ENCODE results near the gene GRAMD2B.
"Not testable (repeated sequence)": the region's sequence is repeated elsewhere in the genome, so short reads cannot be mapped to it uniquely, and the experiment has no call there.

GRAMD2B gene, protein sequence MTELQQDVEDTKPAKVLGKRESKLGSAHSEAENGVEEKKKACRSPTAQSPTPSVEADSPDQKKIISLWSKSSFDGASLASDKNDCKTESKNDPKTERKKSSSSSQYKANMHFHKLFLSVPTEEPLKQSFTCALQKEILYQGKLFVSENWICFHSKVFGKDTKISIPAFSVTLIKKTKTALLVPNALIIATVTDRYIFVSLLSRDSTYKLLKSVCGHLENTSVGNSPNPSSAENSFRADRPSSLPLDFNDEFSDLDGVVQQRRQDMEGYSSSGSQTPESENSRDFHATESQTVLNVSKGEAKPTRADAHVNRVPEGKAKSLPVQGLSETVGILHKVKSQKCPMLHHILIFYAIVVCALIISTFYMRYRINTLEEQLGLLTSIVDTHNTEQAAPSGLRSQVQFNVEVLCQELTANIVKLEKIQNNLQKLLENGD

DNA sequence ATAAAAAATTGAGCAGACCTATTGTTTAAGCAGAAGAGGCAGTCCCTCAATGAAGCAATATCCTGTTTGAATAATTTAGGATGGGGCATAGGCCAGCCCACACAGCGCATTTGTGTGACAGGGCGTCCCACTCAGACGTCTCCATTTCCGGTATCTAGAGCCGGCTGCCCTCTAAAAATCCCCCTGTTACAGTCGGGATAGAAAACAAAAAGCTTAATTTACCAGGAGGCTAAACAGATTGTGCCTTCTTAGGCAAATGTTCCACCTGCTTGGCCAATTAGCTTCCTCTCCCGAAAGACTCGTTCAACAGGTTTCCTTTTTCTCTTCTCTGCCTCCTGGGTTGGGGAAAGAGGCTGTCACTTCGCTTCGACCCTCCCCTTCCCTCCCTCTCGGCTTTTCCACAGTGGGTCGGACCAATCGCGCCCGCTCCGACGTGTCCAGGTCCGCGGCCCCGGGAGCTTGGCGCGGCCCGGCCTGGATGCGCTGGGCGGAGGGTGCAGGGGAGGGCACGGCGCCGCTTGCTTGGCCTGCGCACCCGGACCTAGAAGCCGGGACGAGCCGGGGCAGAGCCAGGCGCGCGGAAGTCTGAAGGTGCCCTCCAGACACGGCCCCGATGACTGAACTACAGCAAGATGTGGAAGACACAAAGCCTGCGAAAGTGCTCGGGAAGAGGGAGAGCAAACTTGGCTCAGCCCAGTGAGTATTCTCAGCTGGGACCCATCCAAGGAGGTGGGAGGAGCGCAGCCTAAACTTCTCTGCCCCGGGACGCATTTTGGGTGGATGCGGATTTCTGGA, at the start of gene GRAMD2B:
TSS of gene GRAMD2B (plus strand) at position 416 of the 795 bp plus-strand sequence. CDS start at position 614, 198 bp downstream.
- Histone ChIP-seq H3K9me3 (ENCODE audit: low read length) (no peaks in the 10 kb centered on the region), H3K4me1 (ENCODE audit: insufficient read depth, low read length) (peaks cover 6% of the 10 kb centered on the region), H3K27ac (ENCODE audit: low read depth, low read length) (peak within 1 kb of the TSS; percentile 95), H3K9ac (ENCODE audit: low read length) (peak within 1 kb of the TSS; percentile 81), H3K27me3 (ENCODE audit: control insufficient read depth in 1 of 2, insufficient read depth in 2 of 2, low read length in 2 of 2) (no peaks in the 10 kb centered on the region), H3K4me3 (ENCODE audit: low read depth in 1 of 2, low read length in 2 of 2) (peak within 1 kb of the TSS; percentile 62 to 82), H3K36me3 (ENCODE audit: insufficient read depth, low read length) (no peaks in the 10 kb centered on the region)

DNA sequence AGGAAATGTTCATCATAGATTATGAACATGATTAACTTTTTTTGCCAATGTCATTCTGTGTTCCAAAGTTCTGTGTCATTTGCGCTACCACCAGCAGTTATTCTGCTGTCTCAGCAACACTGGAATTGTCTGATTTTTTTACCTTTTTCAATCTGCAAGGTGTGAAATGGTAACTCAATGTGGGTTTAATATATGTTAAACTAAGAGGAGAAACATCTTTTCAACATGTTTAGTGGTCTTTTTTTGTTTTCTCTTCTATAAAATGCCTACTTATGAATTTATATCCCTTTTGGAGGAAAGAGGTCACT, 49.1 kb upstream of the GRAMD2B start:
- H3K36me3 ChIP-seq (ENCODE audit: insufficient read depth, low read length): no peaks in the 10 kb centered on the region
- no peaks in the 10 kb centered on the region for H3K27me3 ChIP-seq (ENCODE audit: control insufficient read depth in 1 of 2, insufficient read depth in 2 of 2, low read length in 2 of 2)
- peaks cover 16% of the 10 kb centered on the region for H3K4me1 ChIP-seq (ENCODE audit: insufficient read depth, low read length)
- no peak overlapping the region for H3K4me3 ChIP-seq (ENCODE audit: low read depth in 1 of 2, low read length in 2 of 2)
- no peaks in the 10 kb centered on the region for H3K9me3 ChIP-seq (ENCODE audit: low read length)
- no peak overlapping the region for H3K27ac ChIP-seq (ENCODE audit: low read depth, low read length)
- H3K9ac ChIP-seq (ENCODE audit: low read length): no peak overlapping the region

DNA sequence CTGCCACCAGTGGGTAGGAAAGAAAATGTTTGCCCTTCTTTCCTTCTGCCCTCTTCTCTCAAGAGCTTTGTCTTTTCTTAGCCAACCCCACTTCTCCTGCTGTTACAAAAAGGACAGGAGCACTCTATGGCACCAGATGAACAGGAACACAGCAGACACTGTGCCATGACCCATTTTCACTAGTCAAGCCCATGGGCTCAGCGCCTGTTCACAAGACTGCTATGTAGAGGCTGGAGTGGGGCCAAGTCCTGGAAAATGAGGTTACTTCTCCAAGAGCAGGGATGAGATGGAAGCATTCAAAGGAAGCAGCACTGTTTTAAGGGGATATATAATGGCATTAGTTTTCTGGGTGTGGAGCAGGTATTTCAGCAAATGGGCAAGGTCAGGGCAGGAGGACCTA, 46.8 kb upstream of the GRAMD2B start:
- no peaks in the 10 kb centered on the region for H3K27me3 ChIP-seq (ENCODE audit: control insufficient read depth in 1 of 2, insufficient read depth in 2 of 2, low read length in 2 of 2)
- no peak overlapping the region for H3K9ac ChIP-seq (ENCODE audit: low read length)
- peaks cover 8% of the 10 kb centered on the region for H3K4me1 ChIP-seq (ENCODE audit: insufficient read depth, low read length)
- no peaks in the 10 kb centered on the region for H3K36me3 ChIP-seq (ENCODE audit: insufficient read depth, low read length)
- no peaks in the 10 kb centered on the region for H3K9me3 ChIP-seq (ENCODE audit: low read length)
- H3K4me3 ChIP-seq (ENCODE audit: low read depth in 1 of 2, low read length in 2 of 2): no peak overlapping the region
- no peak overlapping the region for H3K27ac ChIP-seq (ENCODE audit: low read depth, low read length)

DNA sequence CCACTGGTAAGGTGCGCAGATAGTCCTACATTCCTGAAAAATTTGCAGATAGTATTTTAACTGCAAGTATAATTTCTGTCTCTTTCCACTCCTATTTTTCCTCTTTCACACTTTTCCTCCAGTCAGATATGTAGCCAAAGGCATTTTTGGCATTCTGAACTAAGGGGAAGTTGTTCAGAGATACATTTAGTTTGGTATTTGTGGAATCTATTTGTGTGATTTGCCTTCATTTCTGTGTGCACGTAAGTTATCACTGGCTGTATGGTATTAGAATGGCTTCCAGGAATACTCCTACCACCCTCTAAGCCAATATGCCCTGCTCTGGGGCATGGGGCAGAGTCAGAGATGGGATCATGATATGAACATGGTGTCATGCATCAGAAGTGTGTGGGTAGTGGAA, 45.8 kb upstream of the GRAMD2B start:
- Histone ChIP-seq H3K36me3 (ENCODE audit: insufficient read depth, low read length) (no peaks in the 10 kb centered on the region), H3K9me3 (ENCODE audit: low read length) (no peaks in the 10 kb centered on the region), H3K4me1 (ENCODE audit: insufficient read depth, low read length) (peaks cover 8% of the 10 kb centered on the region), H3K4me3 (ENCODE audit: low read depth in 1 of 2, low read length in 2 of 2) (no peak overlapping the region), H3K27me3 (ENCODE audit: control insufficient read depth in 1 of 2, insufficient read depth in 2 of 2, low read length in 2 of 2) (no peaks in the 10 kb centered on the region), H3K9ac (ENCODE audit: low read length) (no peak overlapping the region), H3K27ac (ENCODE audit: low read depth, low read length) (no peak overlapping the region)

DNA sequence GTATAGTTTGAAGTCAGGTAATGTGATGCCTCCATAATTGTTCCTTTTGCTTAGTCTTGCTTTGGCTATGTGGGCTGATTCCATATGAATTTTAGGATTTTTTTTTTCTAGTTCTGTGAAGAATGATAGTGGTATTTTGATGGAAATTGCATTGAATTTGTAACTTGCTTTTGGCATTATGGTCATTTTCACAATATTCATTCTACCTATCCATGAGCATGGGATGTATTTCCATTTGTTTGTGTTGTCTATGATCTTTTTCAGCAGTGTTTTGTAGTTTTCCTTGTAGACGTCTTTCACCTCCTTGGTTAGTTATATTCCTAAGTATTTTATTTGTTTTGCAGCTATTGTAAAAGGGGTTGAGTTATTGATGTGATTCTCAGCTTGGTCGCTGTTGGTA, 42.9 kb upstream of the GRAMD2B start:
- H3K4me1 ChIP-seq (ENCODE audit: insufficient read depth, low read length): peaks cover 27% of the 10 kb centered on the region
- not testable (repeated sequence) for H3K27ac ChIP-seq (ENCODE audit: low read depth, low read length); H3K27me3 ChIP-seq (ENCODE audit: control insufficient read depth in 1 of 2, insufficient read depth in 2 of 2, low read length in 2 of 2); H3K36me3 ChIP-seq (ENCODE audit: insufficient read depth, low read length); H3K9me3 ChIP-seq (ENCODE audit: low read length); H3K9ac ChIP-seq (ENCODE audit: low read length); H3K4me3 ChIP-seq (ENCODE audit: low read depth in 1 of 2, low read length in 2 of 2)

DNA sequence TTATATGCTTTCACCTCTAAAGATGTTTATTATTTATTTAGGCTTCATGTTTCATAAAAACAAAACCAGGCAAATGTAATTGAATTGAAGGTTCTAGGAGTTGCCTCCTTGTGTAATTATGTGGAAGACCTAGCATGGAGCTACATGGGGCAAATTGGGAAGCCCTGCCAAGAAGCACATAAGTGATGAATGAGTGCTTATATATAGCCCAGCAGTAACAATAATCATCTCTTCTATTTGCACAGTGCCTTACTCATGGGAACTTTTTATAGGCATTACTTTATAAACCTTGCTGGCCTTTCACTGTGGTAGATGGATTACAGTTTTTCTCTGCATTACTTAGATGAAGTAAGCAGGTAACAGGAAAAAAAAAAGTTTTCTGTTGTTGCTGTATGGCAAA, 40.0 kb upstream of the GRAMD2B start:
- H3K9me3 ChIP-seq (ENCODE audit: low read length): no peaks in the 10 kb centered on the region
- no peak overlapping the region for H3K9ac ChIP-seq (ENCODE audit: low read length)
- peaks cover 38% of the 10 kb centered on the region for H3K4me1 ChIP-seq (ENCODE audit: insufficient read depth, low read length)
- H3K27me3 ChIP-seq (ENCODE audit: control insufficient read depth in 1 of 2, insufficient read depth in 2 of 2, low read length in 2 of 2): no peaks in the 10 kb centered on the region
- no peaks in the 10 kb centered on the region for H3K36me3 ChIP-seq (ENCODE audit: insufficient read depth, low read length)
- H3K27ac ChIP-seq (ENCODE audit: low read depth, low read length): peak overlapping the region; percentile 5
- H3K4me3 ChIP-seq (ENCODE audit: low read depth in 1 of 2, low read length in 2 of 2): no peak overlapping the region

DNA sequence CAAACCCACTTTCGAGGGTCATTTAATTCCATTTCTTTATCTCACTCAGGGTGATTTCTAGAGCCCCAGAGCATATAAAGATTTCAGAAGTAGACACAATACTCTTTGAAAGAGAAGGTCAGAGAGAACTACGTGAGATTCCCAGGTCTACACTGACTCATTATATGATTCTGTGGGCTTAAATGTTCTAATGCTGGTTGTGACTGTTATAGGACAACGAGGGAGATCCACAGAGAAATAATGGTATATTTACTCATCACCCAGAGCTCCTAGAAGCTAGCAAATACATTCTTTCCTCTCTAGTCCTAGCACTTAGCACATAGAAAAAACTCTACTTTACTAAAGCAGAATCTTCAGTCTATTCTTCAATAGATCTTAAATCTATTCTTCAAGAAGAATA, 39.4 kb upstream of the GRAMD2B start:
- H3K27ac ChIP-seq (ENCODE audit: low read depth, low read length): peak overlapping the region; percentile 55
- no peak overlapping the region for H3K4me3 ChIP-seq (ENCODE audit: low read depth in 1 of 2, low read length in 2 of 2)
- H3K4me1 ChIP-seq (ENCODE audit: insufficient read depth, low read length): peaks cover 39% of the 10 kb centered on the region
- H3K27me3 ChIP-seq (ENCODE audit: control insufficient read depth in 1 of 2, insufficient read depth in 2 of 2, low read length in 2 of 2): no peaks in the 10 kb centered on the region
- H3K9me3 ChIP-seq (ENCODE audit: low read length): no peaks in the 10 kb centered on the region
- H3K9ac ChIP-seq (ENCODE audit: low read length): no peak overlapping the region
- H3K36me3 ChIP-seq (ENCODE audit: insufficient read depth, low read length): no peaks in the 10 kb centered on the region

DNA sequence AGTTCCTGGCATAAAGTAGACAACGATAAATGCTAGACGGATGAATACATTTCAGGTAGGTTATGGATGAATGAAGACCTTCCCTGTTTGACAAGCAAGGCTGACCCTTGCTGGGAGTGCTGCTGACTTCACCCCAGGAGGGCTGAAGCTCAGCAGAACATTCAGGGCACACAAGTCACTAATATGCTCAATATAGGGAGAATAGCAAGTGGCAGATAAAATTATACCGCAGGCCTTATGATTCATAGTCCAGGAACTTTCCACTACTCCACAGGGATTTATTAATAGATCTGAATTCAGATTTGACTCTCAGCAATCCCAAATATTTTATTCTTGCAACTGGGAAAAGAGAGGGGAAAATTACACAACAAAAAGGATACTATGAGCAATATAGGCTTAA, 38.2 kb upstream of the GRAMD2B start:
- Histone ChIP-seq H3K27ac (ENCODE audit: low read depth, low read length) (peak overlapping the region; percentile 55), H3K4me1 (ENCODE audit: insufficient read depth, low read length) (peaks cover 45% of the 10 kb centered on the region), H3K9me3 (ENCODE audit: low read length) (no peaks in the 10 kb centered on the region), H3K36me3 (ENCODE audit: insufficient read depth, low read length) (no peaks in the 10 kb centered on the region), H3K9ac (ENCODE audit: low read length) (no peak overlapping the region), H3K27me3 (ENCODE audit: control insufficient read depth in 1 of 2, insufficient read depth in 2 of 2, low read length in 2 of 2) (no peaks in the 10 kb centered on the region), H3K4me3 (ENCODE audit: low read depth in 1 of 2, low read length in 2 of 2) (no peak overlapping the region)

DNA sequence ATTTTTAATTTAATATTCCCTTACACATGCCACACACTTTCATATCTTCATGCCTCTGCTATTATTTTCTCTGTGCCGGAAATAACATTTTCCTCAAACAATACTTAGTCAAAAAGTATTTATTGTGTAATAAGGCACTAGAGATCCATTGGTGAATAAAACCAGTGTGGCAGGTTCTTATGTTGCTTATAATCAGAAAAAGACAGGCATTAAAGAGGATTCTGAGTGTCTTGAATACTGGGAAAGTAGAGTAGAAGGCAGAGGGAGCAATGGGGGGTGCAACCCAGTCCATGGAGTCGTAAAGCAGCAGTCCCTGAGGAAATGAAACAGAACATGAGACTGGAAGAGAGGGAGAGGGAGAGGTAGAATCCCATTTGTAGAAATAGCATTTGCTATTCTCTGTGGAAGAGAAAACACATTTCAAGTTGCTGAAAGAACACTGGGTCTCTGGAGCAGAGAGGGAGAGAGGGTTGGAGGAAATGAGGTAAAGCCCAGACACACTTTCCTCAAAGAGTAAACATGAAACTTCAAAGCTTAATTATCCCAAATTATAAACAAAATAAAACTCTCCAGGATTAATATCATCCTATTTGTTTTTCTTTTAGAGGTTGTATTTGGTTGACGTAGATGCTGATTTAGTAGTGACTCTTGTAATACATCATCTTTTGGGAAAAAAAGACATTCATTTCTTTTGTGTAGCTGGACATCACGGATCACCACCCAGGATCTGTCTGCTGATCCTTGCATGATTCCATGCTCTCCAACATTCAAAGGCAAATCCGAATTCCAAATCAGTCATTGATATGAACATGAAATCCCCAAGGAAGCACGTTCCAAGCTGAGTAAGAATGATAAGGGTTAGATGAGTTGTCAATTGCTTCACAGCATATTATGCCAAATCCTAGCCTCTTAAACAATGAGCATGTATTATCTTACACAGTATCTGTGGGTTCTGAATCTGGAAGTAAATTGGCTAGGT, 37.4 kb upstream of the GRAMD2B start:
- Histone ChIP-seq H3K27ac (ENCODE audit: low read depth, low read length) (peak overlapping the region; percentile 29), H3K9ac (ENCODE audit: low read length) (no peak overlapping the region), H3K4me3 (ENCODE audit: low read depth in 1 of 2, low read length in 2 of 2) (no peak overlapping the region), H3K4me1 (ENCODE audit: insufficient read depth, low read length) (peaks cover 51% of the 10 kb centered on the region), H3K36me3 (ENCODE audit: insufficient read depth, low read length) (no peaks in the 10 kb centered on the region), H3K9me3 (ENCODE audit: low read length) (no peaks in the 10 kb centered on the region), H3K27me3 (ENCODE audit: control insufficient read depth in 1 of 2, insufficient read depth in 2 of 2, low read length in 2 of 2) (no peaks in the 10 kb centered on the region)

DNA sequence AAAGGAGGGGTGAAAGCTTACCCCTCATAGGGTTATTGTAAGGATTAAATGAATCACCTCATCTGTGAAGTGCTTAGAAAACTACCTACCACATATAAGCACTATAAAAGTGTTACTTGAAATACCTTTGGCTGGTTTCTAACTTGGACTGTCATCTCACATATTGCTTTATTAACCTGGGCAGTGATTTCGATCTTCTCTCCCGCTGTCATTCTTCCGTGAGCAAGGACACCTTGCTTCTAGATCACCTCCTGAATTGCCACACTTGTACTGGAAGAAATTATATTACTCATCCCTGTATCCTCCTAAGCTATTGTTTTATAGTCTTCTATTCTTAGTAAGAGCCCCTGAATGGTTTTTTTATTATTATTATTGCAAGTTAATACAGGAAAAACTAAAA, 34.0 kb upstream of the GRAMD2B start:
- H3K36me3 ChIP-seq (ENCODE audit: insufficient read depth, low read length): no peaks in the 10 kb centered on the region
- H3K4me1 ChIP-seq (ENCODE audit: insufficient read depth, low read length): peaks cover 43% of the 10 kb centered on the region
- H3K4me3 ChIP-seq (ENCODE audit: low read depth in 1 of 2, low read length in 2 of 2): no peak overlapping the region
- H3K27ac ChIP-seq (ENCODE audit: low read depth, low read length): no peak overlapping the region
- H3K9me3 ChIP-seq (ENCODE audit: low read length): no peaks in the 10 kb centered on the region
- H3K9ac ChIP-seq (ENCODE audit: low read length): no peak overlapping the region
- H3K27me3 ChIP-seq (ENCODE audit: control insufficient read depth in 1 of 2, insufficient read depth in 2 of 2, low read length in 2 of 2): no peaks in the 10 kb centered on the region

DNA sequence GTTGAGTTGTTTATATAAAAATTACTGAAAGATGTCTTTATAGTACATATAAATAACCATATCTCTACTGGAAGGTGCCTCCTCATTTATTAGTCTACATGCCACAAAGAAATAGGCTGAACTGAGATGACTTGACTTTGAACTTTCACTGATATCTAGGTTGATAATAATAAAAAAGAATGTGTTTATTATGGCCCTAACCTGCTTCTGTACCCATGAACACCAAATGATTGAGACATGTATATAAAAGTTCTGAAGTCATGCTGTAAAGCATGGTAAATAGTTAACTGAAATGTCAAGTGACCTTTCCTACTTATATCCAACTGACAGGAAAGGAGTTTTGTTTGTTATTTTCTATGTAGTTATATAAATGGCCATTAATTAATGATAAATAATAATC, 33.2 kb upstream of the GRAMD2B start:
- no peaks in the 10 kb centered on the region for H3K9me3 ChIP-seq (ENCODE audit: low read length)
- no peak overlapping the region for H3K9ac ChIP-seq (ENCODE audit: low read length)
- no peaks in the 10 kb centered on the region for H3K27me3 ChIP-seq (ENCODE audit: control insufficient read depth in 1 of 2, insufficient read depth in 2 of 2, low read length in 2 of 2)
- no peak overlapping the region for H3K4me3 ChIP-seq (ENCODE audit: low read depth in 1 of 2, low read length in 2 of 2)
- no peak overlapping the region for H3K27ac ChIP-seq (ENCODE audit: low read depth, low read length)
- H3K4me1 ChIP-seq (ENCODE audit: insufficient read depth, low read length): peaks cover 34% of the 10 kb centered on the region
- H3K36me3 ChIP-seq (ENCODE audit: insufficient read depth, low read length): no peaks in the 10 kb centered on the region
